Skeletal muscle satellite cell (primary cell): ENCODE results near the gene WDR1.

ENCODE experiments used
- H3K27me3 ChIP-seq: 2 replicates; pipeline ENCODE4 v1.7.0; 2013; ENCODE audit warnings: low read length; ENCODE audit not compliant: control insufficient read depth, insufficient read depth
- H3K36me3 ChIP-seq: 2 replicates; pipeline ENCODE4 v1.7.0; 2013; ENCODE audit warnings: mild to moderate bottlenecking, control low read depth, low read length; ENCODE audit not compliant: insufficient read depth
- H3K4me1 ChIP-seq: 2 replicates; pipeline ENCODE4 v1.7.0; 2013; ENCODE audit warnings: low read length; ENCODE audit not compliant: control insufficient read depth, insufficient read depth
- H3K4me2 ChIP-seq: 2 replicates; pipeline ENCODE4 v1.7.0; 2013; ENCODE audit warnings: mild to moderate bottlenecking, low read length
- H3K4me3 ChIP-seq: 2 replicates; pipeline ENCODE4 v1.7.0; 2013; ENCODE audit warnings: low read length
- H3K9ac ChIP-seq: 2 replicates; pipeline ENCODE4 v1.7.0; 2013; ENCODE audit warnings: mild to moderate bottlenecking, low read depth, low read length, moderate library complexity
- H3K9me3 ChIP-seq: replicated peaks from 2 replicates; pipeline ENCODE4 v1.7.0; 2013; ENCODE audit warnings: mild to moderate bottlenecking, control low read depth, low read length

WDR1 gene

GRCh38 chr4:10034612-10035104, 81.9 kb downstream of the WDR1 start:
- Histone ChIP-seq H3K4me2 (no peak overlapping the region), H3K9me3 (no peaks in the 10 kb centered on the region), H3K4me1 (peaks cover 23% of the 10 kb centered on the region), H3K36me3 (no peaks in the 10 kb centered on the region), H3K4me3 (no peak overlapping the region), H3K27me3 (peaks cover 12% of the 10 kb centered on the region), H3K9ac (no peak overlapping the region)

GRCh38 chr4:10034136-10034535, 82.5 kb downstream of the WDR1 start:
- no peak overlapping the region for H3K9ac ChIP-seq
- H3K36me3 ChIP-seq, result no peaks in the 10 kb centered on the region
- H3K27me3 ChIP-seq, result peaks cover 7% of the 10 kb centered on the region
- no peaks in the 10 kb centered on the region for H3K9me3 ChIP-seq
- H3K4me1 ChIP-seq, result peaks cover 24% of the 10 kb centered on the region
- no peak overlapping the region for H3K4me3 ChIP-seq
- peak overlapping the region; percentile 71 for H3K4me2 ChIP-seq

- Histone ChIP-seq H3K36me3 (no peaks in the 10 kb centered on the region), H3K4me2 (peak overlapping the region; percentile 71), H3K27me3 (no peaks in the 10 kb centered on the region), H3K4me3 (peak overlapping the region; percentile 26), H3K9me3 (no peaks in the 10 kb centered on the region), H3K9ac (peak overlapping the region; percentile 32), H3K4me1 (peaks cover 27% of the 10 kb centered on the region)
Measured at GRCh38 chr4:10033191-10033881, 83.3 kb downstream of the WDR1 start.

- Histone ChIP-seq H3K27me3 (peaks cover 3% of the 10 kb centered on the region), H3K36me3 (no peaks in the 10 kb centered on the region)
Measured at GRCh38 chr4:10032625-10033024, 84.0 kb downstream of the WDR1 start.

GRCh38 chr4:10031668-10032590, 84.7 kb downstream of the WDR1 start:
- Histone ChIP-seq H3K4me1 (peaks cover 27% of the 10 kb centered on the region), H3K27me3 (peaks cover 8% of the 10 kb centered on the region), H3K9ac (no peak overlapping the region), H3K4me3 (no peak overlapping the region), H3K36me3 (no peaks in the 10 kb centered on the region), H3K4me2 (no peak overlapping the region), H3K9me3 (no peaks in the 10 kb centered on the region)

More at GRCh38 chr4:10032625-10033024, 84.0 kb downstream of the WDR1 start:
- Histone ChIP-seq H3K4me3 (peak overlapping the region; percentile 26), H3K4me1 (peaks cover 27% of the 10 kb centered on the region), H3K9ac (no peak overlapping the region), H3K4me2 (peak overlapping the region; percentile 71), H3K9me3 (no peaks in the 10 kb centered on the region)

GRCh38 chr4:10030972-10031667, 85.5 kb downstream of the WDR1 start:
- Histone ChIP-seq H3K27me3 (peaks cover 12% of the 10 kb centered on the region), H3K9me3 (no peaks in the 10 kb centered on the region), H3K36me3 (no peaks in the 10 kb centered on the region), H3K4me3 (no peak overlapping the region), H3K4me1 (peaks cover 27% of the 10 kb centered on the region), H3K9ac (no peak overlapping the region), H3K4me2 (no peak overlapping the region)

- no peak overlapping the region for H3K4me3 ChIP-seq
- H3K27me3 ChIP-seq, result peaks cover 26% of the 10 kb centered on the region
- H3K9me3 ChIP-seq, result no peaks in the 10 kb centered on the region
- H3K9ac ChIP-seq, result no peak overlapping the region
- no peaks in the 10 kb centered on the region for H3K36me3 ChIP-seq
- no peak overlapping the region for H3K4me2 ChIP-seq
- H3K4me1 ChIP-seq, result peaks cover 26% of the 10 kb centered on the region
Measured at GRCh38 chr4:10029403-10029802, 87.2 kb downstream of the WDR1 start.

- Histone ChIP-seq H3K4me2 (no peak overlapping the region), H3K27me3 (peaks cover 26% of the 10 kb centered on the region), H3K9ac (no peak overlapping the region), H3K4me1 (peaks cover 21% of the 10 kb centered on the region), H3K9me3 (no peaks in the 10 kb centered on the region), H3K4me3 (no peak overlapping the region), H3K36me3 (no peaks in the 10 kb centered on the region)
Measured at GRCh38 chr4:10028910-10029309, 87.7 kb downstream of the WDR1 start.

GRCh38 chr4:10026485-10026884, 90.1 kb downstream of the WDR1 start:
- H3K4me1 ChIP-seq, result peaks cover 7% of the 10 kb centered on the region
- H3K9ac ChIP-seq, result no peak overlapping the region
- H3K4me2 ChIP-seq, result no peak overlapping the region
- no peaks in the 10 kb centered on the region for H3K36me3 ChIP-seq
- peaks cover 26% of the 10 kb centered on the region for H3K27me3 ChIP-seq
- no peaks in the 10 kb centered on the region for H3K9me3 ChIP-seq
- no peak overlapping the region for H3K4me3 ChIP-seq

GRCh38 chr4:10025230-10025806, 91.3 kb downstream of the WDR1 start:
- peaks cover 26% of the 10 kb centered on the region for H3K27me3 ChIP-seq
- H3K9ac ChIP-seq, result no peak overlapping the region
- H3K36me3 ChIP-seq, result no peaks in the 10 kb centered on the region
- no peak overlapping the region for H3K4me2 ChIP-seq
- H3K4me1 ChIP-seq, result peaks cover 18% of the 10 kb centered on the region
- H3K9me3 ChIP-seq, result no peaks in the 10 kb centered on the region
- H3K4me3 ChIP-seq, result no peak overlapping the region
